Measurements from ENCODE around the gene SCARB2. TPM values are rescaled to one million over a fixed set of nuclear protein-coding genes. Genes with fewer than 3 reads are reported as not detected.
A peak's percentile ranks its signal among the peaks of the same experiment; 100 is the strongest.

The SCARB2 gene
- total RNA-seq, 2 donors from 2014 or later: 156 to 164 TPM

GRCh38 chr4:76199664-76200211, 13.9 kb downstream of the SCARB2 start:
- no peaks in the 10 kb centered on the region for H3K9me3 ChIP-seq
- H3K27ac ChIP-seq: peak overlapping the region; percentile 80
- TF ChIP-seq, protein P1, sequence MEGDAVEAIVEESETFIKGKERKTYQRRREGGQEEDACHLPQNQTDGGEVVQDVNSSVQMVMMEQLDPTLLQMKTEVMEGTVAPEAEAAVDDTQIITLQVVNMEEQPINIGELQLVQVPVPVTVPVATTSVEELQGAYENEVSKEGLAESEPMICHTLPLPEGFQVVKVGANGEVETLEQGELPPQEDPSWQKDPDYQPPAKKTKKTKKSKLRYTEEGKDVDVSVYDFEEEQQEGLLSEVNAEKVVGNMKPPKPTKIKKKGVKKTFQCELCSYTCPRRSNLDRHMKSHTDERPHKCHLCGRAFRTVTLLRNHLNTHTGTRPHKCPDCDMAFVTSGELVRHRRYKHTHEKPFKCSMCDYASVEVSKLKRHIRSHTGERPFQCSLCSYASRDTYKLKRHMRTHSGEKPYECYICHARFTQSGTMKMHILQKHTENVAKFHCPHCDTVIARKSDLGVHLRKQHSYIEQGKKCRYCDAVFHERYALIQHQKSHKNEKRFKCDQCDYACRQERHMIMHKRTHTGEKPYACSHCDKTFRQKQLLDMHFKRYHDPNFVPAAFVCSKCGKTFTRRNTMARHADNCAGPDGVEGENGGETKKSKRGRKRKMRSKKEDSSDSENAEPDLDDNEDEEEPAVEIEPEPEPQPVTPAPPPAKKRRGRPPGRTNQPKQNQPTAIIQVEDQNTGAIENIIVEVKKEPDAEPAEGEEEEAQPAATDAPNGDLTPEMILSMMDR (IDR thresholded peaks at IDR 0.05): no peak
- intact Hi-C loops (cut with DNase I): no loop called here
- H3K27me3 ChIP-seq: no peaks in the 10 kb centered on the region
- no peaks in the 10 kb centered on the region for H3K36me3 ChIP-seq
- H3K4me1 ChIP-seq: peaks cover 52% of the 10 kb centered on the region
- H3K9ac ChIP-seq (ENCODE audit: low read depth in 2 of 2, low read length in 2 of 2): peak overlapping the region; percentile 25 to 60
- DNase-seq: peak; percentile 74
- no peak overlapping the region for H3K4me3 ChIP-seq

- Histone ChIP-seq H3K4me3 (no peak overlapping the region), H3K27me3 (no peaks in the 10 kb centered on the region), H3K4me1 (peaks cover 47% of the 10 kb centered on the region), H3K27ac (peak overlapping the region; percentile 80), H3K9ac (ENCODE audit: low read depth in 2 of 2, low read length in 2 of 2) (peak overlapping the region in 1 of 2 donors; percentile 62), H3K9me3 (no peaks in the 10 kb centered on the region), H3K36me3 (peaks cover 2% of the 10 kb centered on the region)
- TF ChIP-seq, protein P1 (IDR thresholded peaks at IDR 0.05): no peak
- intact Hi-C loops (cut with DNase I): no loop called here
- DNase-seq: peak; percentile 86
Observed at GRCh38 chr4:76198411-76199237, 15.0 kb downstream of the SCARB2 start.

- Histone ChIP-seq H3K4me3 (no peak overlapping the region), H3K9ac (ENCODE audit: low read depth in 2 of 2, low read length in 2 of 2) (peak overlapping the region in 1 of 2 donors; percentile 62), H3K9me3 (no peaks in the 10 kb centered on the region), H3K27me3 (no peaks in the 10 kb centered on the region), H3K4me1 (peaks cover 43% of the 10 kb centered on the region), H3K36me3 (peaks cover 6% of the 10 kb centered on the region), H3K27ac (peak overlapping the region; percentile 80)
- DNase-seq: no peak
- intact Hi-C loops (cut with DNase I): no loop called here
- TF ChIP-seq, protein P1 (IDR thresholded peaks at IDR 0.05): no peak
Observed at GRCh38 chr4:76197971-76198410, 15.6 kb downstream of the SCARB2 start.

GRCh38 chr4:76197031-76197743, 16.4 kb downstream of the SCARB2 start:
- Histone ChIP-seq H3K4me1 (peaks cover 43% of the 10 kb centered on the region), H3K4me3 (no peak overlapping the region), H3K27me3 (no peaks in the 10 kb centered on the region), H3K9me3 (no peaks in the 10 kb centered on the region), H3K27ac (peak overlapping the region; percentile 80), H3K36me3 (peaks cover 6% of the 10 kb centered on the region), H3K9ac (ENCODE audit: low read depth in 2 of 2, low read length in 2 of 2) (peak overlapping the region in 1 of 2 donors; percentile 62)
- intact Hi-C loops (cut with DNase I): no loop called here
- DNase-seq: no peak
- TF ChIP-seq, protein P1 (IDR thresholded peaks at IDR 0.05): no peak

DNA sequence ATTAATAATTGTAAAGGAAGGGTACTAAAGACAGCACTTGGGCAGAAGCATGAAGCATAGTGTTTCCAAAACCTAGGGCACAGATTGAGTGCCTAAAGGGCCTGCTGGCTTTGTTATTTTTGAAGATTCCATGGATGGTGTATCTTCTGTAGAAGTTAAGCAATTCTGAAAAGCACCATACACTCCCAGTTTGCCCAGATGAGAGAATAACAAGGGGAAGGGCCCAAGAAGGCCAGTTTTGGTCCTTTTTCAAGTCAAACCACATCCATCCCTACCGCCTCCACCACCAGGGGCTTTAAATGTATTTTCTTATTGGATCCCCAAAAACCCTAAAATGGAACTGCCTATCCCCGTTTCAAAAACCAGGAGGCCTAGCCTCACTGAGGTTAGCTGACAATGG, 17.2 kb downstream of the SCARB2 start:
- no peak for DNase-seq
- TF ChIP-seq, protein P1 (IDR thresholded peaks at IDR 0.05): no peak
- intact Hi-C loops (cut with DNase I): no loop called here
- Histone ChIP-seq H3K27me3 (no peaks in the 10 kb centered on the region), H3K4me1 (peaks cover 38% of the 10 kb centered on the region), H3K9me3 (no peaks in the 10 kb centered on the region), H3K4me3 (no peak overlapping the region), H3K9ac (ENCODE audit: low read depth in 2 of 2, low read length in 2 of 2) (no peak overlapping the region), H3K36me3 (peaks cover 6% of the 10 kb centered on the region), H3K27ac (peak overlapping the region; percentile 80)
